Measurements from ENCODE around the gene ARHGAP28.
"Not testable (repeated sequence)": the region's sequence is repeated elsewhere in the genome, so short reads cannot be mapped to it uniquely, and the experiment has no call there.

The ARHGAP28 gene

DNA sequence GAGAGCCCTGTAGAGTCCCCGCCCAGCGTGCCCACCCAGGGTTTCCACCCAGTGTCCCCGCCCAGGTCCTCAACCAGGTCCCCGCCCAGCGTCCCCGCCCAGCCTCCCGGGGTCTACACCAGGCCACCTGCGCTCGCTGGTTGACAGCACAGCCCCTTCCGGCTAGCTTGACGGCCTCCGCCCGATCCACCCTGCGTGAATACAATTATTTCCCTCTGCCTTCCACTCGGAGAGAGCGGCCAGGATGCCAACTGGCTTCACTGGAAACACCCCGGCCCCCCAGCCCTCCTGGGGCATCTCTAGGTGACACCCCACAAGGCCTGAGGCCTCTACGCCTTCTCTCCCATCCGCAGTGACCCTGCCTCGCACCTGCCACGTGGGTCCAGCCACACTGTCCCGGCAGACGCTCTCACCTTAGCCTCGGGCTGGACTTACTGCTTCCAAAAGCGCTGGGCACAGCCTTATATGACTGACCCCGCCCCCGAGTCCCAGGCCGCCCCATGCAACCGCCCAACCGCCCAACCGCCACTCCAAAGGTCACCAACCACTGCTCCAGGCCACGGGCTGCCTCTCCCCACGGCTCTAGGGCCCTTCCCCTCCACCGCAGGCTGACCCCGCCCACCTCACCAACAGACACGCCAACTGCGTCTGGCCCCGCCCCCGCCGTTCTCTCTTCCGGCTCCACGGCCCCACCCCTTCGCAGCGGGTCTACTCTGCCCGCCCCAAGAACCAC is 200.0 kb downstream of the ARHGAP28 start:
- no peak for DNase-seq (ENCODE audit: low read depth)

GRCh38 chr18:6934859-6935258 is 205.3 kb downstream of the ARHGAP28 start:
- DNase-seq (ENCODE audit: low read depth) = no peak

DNA sequence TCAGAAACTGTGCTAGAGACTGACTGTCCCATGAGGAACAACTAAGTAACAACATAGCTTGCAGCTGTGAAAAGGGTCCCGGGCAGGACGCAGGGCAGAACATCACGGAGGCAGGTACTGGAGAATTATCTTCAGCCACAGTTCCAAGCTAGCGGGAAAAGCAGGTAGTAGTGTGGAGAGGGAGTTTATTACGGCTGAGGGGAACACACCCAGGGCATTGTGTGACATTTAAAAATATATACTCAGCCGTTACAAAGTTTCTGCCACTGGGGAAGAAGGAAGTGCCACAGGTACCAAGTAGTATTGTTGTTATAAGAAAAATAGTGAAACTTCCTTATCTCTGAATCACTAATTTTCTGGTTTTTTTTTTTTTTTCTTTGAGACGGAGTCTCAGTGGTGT is 208.5 kb downstream of the ARHGAP28 start:
- DNase-seq (ENCODE audit: low read depth) = no peak

DNA sequence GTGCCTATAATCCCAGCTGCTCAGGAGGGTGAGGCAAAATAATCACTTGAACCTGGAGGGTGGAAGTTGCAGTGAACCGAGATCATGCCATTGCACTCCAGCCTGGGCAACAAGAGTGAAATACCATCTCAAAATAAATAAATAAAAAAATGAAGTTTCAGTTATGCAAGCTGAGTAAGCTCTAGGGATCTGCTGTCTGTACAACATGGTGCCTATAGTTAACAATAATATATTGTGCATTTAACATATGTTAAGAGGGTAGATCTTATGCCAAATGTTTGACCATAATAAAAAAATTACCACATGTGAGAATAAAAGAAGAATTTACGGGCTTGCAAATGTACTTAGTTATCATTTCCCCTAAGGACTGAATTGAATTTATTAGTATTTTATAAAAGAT is 208.9 kb downstream of the ARHGAP28 start:
- not testable (repeated sequence) for DNase-seq (ENCODE audit: low read depth)

GRCh38 chr18:6939972-6940371 is 210.5 kb downstream of the ARHGAP28 start:
- no peak for DNase-seq (ENCODE audit: low read depth)

- DNase-seq (ENCODE audit: low read depth) = no peak
These were observed 210.9 kb downstream of the ARHGAP28 start for GRCh38 chr18:6940451-6940850.

GRCh38 chr18:6941996-6942395 is 212.5 kb downstream of the ARHGAP28 start:
- DNase-seq (ENCODE audit: low read depth) = no peak

DNA sequence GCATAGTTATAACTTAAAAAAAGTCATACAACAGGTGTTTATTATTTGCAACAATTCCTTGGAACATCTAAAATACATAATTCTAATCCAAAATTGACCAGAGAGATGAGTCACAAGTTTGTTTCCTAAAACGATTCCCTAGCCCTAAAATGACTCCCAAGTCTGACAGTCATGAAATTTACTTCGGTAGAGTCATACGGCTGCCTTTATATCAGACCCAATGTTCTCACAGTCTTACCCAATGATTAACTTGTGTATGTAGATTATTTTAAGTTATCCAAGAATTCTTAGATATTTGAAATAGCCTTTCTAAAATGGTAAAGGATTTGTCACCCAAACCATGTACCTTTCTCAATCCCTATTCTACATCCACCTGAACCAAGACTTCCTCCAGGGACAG is 213.2 kb downstream of the ARHGAP28 start:
- no peak for DNase-seq (ENCODE audit: low read depth)

DNA sequence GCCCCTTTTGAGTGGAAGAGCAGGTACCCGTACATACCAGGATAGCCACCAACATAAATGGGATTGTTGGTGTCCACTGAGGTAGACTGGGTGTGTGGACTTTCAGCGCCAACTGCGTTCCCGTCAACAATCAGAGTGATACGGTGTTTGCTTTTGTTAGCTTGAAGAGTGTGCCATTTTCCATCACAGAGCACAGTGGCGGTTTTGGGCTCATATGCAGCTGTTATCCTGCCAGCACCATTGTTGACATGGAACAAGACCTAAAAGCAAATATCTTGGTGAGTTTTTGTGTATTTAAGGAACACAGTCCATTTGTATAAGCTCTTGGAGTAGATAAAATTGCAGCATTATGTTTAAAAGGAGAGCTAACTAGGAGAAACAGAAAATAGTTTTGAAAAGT is 213.6 kb downstream of the ARHGAP28 start:
- no peak for DNase-seq (ENCODE audit: low read depth)

GRCh38 chr18:6947338-6948030 is 218.0 kb downstream of the ARHGAP28 start:
- no peak for DNase-seq (ENCODE audit: low read depth)

DNA sequence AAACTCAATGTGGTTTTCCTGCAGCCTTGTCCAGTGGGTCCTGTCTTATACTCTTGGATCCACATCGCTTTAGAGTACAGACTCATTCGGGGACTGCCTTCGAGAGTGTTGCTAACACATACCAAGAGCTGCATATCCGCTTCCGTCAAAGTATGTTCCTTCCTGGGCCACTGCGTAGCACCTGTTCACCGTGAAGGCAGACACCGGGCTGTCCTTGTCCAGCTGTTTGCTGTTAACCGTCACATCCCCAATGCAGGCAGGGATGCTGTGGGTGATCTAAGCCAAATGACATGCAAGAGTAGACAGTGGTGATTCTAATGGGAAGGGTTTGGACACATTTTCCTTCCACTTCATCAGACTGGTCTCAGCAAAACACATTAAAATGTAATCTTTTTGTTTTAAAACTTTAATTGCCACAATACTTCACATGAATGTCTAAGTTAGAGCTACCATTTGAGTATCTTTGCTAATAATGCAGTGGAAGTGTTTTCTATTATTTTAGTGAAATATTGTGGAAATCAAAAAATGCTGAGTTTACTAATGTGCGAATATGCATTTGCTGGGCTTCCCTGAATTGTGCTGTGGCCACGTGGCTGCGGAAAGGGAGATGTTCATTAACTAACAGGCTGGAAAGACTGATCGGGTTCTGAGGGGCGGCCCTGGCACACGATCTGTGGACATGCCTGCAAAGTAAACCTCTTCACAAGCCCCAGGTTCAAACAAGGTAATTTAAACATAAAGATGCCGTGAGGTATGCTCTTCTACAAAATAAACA is 219.0 kb downstream of the ARHGAP28 start:
- DNase-seq (ENCODE audit: low read depth) = no peak

- DNase-seq (ENCODE audit: low read depth) = no peak
These were observed 220.5 kb downstream of the ARHGAP28 start for GRCh38 chr18:6949800-6950586.

DNA sequence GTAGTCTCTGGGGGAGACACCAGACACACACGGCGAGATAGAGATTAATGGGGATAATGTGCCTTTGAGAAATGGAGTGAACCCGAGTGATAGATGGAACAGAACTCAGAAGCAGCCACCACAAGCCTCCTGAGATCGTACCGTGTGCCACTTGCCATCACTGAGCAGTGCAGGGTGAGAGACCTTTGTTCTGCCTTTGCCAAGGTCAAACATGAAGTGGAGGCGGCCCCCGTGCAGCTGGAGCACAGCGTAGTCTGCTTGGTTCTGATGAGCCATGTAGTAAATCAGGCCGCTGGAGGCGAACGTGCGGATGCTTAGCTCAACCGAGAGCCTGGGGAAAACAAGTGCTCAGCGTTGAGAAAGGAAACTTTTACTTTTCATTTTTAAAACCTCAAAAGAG is 221.1 kb downstream of the ARHGAP28 start:
- no peak for DNase-seq (ENCODE audit: low read depth)

- no peak for DNase-seq (ENCODE audit: low read depth)
These were observed 222.0 kb downstream of the ARHGAP28 start for GRCh38 chr18:6951336-6952090.

- no peak for DNase-seq (ENCODE audit: low read depth)
These were observed 225.0 kb downstream of the ARHGAP28 start for GRCh38 chr18:6954501-6954900.

- DNase-seq (ENCODE audit: low read depth) = no peak
These were observed 225.8 kb downstream of the ARHGAP28 start for GRCh38 chr18:6955304-6955703.

DNA sequence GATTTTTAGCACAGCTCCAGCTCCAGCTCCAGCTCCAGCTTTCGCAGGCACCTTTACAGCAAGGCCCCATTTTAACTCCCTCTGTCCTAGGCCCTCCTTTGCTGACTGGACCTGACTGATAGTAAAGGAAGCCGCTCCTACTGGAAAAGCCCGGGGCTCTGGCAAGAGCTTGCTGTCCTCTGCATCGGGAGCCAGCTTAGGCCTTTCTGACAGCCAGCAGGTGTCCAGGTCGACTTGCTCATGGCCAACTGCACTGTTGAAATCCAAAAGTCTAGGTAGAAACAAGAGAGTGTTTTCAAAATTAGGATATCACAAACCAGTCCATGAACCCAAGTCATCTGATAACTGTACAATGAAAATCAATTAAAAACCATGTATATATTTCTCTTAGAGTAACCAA is 227.0 kb downstream of the ARHGAP28 start:
- no peak for DNase-seq (ENCODE audit: low read depth)

- no peak for DNase-seq (ENCODE audit: low read depth)
These were observed 227.5 kb downstream of the ARHGAP28 start for GRCh38 chr18:6956999-6957398.

- DNase-seq (ENCODE audit: low read depth) = no peak
These were observed 229.6 kb downstream of the ARHGAP28 start for GRCh38 chr18:6959110-6959509.

DNA sequence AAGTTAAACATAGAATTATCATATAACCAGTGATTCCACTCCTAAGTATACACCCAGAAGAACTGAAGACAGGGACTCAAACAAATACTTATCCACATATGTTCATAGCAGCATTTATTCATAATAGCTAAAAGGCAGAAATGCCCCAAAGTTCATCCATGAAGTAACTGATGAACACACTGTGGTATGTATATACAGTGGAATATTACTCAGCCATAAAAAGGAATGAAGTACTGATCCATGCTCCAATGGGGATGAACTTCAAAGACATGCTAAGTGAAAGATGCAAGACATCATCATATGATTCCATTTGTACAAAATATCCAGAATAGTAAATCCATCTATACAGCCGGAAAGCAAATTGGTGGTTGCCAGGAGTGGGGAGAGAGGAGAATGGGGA is 230.6 kb downstream of the ARHGAP28 start:
- no peak for DNase-seq (ENCODE audit: low read depth)

DNA sequence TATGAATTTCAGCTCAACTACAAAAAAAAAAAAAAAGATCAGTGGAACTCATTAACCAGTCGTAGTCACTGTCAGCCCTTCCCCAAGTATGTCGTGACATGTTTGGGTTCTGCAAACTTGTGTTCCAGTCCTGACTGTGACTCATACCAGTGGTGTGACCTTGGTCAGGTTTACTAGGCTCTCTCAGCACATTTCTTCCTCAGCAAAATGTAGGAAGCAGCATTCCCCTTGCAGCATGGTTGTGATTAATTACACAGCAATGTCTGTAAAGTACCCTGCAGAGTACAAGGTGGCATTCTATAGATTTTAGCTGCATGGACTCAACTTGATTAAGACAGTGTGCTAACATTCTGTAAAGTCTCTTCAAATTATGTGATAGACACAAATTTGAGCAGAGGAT is 231.1 kb downstream of the ARHGAP28 start:
- no peak for DNase-seq (ENCODE audit: low read depth)
